ENCODE data around the gene ARRB2.

Gene ARRB2

GRCh38 chr17:4717791-4718190, 7.4 kb downstream of the ARRB2 start:
- Histone ChIP-seq H3K36me3 (ENCODE audit: insufficient read depth, low read length) (peaks cover 5% of the 10 kb centered on the region), H3K4me1 (ENCODE audit: control insufficient read depth, insufficient read depth, low read length) (peaks cover 8% of the 10 kb centered on the region), H3K27me3 (ENCODE audit: control insufficient read depth, insufficient read depth, low read length) (no peaks in the 10 kb centered on the region), H3K4me2 (ENCODE audit: low read length) (no peak overlapping the region), H3K9ac (ENCODE audit: low read depth, low read length) (no peak overlapping the region), H3K4me3 (ENCODE audit: low read length) (no peak overlapping the region), H3K9me3 (replicated peaks; ENCODE audit: low read length) (no peaks in the 10 kb centered on the region)

- Histone ChIP-seq H3K27me3 (ENCODE audit: control insufficient read depth, insufficient read depth, low read length) (no peaks in the 10 kb centered on the region), H3K4me3 (ENCODE audit: low read length) (no peak overlapping the region), H3K4me1 (ENCODE audit: control insufficient read depth, insufficient read depth, low read length) (peaks cover 8% of the 10 kb centered on the region), H3K36me3 (ENCODE audit: insufficient read depth, low read length) (peaks cover 5% of the 10 kb centered on the region), H3K9me3 (replicated peaks; ENCODE audit: low read length) (no peaks in the 10 kb centered on the region), H3K9ac (ENCODE audit: low read depth, low read length) (no peak overlapping the region), H3K4me2 (ENCODE audit: low read length) (no peak overlapping the region)
Measured at GRCh38 chr17:4718276-4718675, 7.8 kb downstream of the ARRB2 start.

- Histone ChIP-seq H3K9ac (ENCODE audit: low read depth, low read length) (no peak overlapping the region), H3K4me2 (ENCODE audit: low read length) (no peak overlapping the region), H3K27me3 (ENCODE audit: control insufficient read depth, insufficient read depth, low read length) (no peaks in the 10 kb centered on the region), H3K4me1 (ENCODE audit: control insufficient read depth, insufficient read depth, low read length) (peaks cover 8% of the 10 kb centered on the region), H3K9me3 (replicated peaks; ENCODE audit: low read length) (no peaks in the 10 kb centered on the region), H3K36me3 (ENCODE audit: insufficient read depth, low read length) (peaks cover 5% of the 10 kb centered on the region), H3K4me3 (ENCODE audit: low read length) (no peak overlapping the region)
Measured at GRCh38 chr17:4719146-4719545, 8.7 kb downstream of the ARRB2 start.

DNA sequence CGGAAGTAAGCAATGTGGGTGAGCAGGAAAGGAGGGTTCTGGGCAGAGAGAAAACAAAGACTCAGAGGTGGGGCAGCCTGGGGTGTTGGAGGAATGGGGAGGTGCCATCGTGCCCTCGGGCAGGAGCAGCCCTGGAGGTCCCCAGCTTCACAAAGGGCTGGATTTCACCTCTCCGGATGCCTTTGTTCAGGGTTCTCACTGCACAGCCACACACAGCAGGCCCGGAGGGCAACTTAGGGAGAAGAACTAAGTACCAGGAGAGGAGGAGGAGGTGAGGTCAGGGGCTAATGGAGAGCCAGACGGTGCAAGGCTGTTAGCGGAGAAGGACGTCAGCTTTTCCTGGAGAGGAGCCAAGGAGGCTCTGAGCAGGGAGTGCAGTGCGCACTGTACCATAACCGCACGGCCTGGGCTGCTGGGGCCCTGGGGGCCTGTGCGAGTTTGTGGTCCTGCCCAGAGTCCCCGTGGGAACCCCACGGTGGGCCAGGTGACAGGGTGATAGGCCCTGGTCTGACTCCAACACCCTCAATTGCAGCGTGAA, 9.3 kb downstream of the ARRB2 start:
- Histone ChIP-seq H3K9ac (ENCODE audit: low read depth, low read length) (no peak overlapping the region), H3K4me2 (ENCODE audit: low read length) (no peak overlapping the region), H3K4me3 (ENCODE audit: low read length) (no peak overlapping the region), H3K4me1 (ENCODE audit: control insufficient read depth, insufficient read depth, low read length) (peaks cover 8% of the 10 kb centered on the region), H3K9me3 (replicated peaks; ENCODE audit: low read length) (no peaks in the 10 kb centered on the region), H3K27me3 (ENCODE audit: control insufficient read depth, insufficient read depth, low read length) (no peaks in the 10 kb centered on the region), H3K36me3 (ENCODE audit: insufficient read depth, low read length) (peaks cover 5% of the 10 kb centered on the region)

DNA sequence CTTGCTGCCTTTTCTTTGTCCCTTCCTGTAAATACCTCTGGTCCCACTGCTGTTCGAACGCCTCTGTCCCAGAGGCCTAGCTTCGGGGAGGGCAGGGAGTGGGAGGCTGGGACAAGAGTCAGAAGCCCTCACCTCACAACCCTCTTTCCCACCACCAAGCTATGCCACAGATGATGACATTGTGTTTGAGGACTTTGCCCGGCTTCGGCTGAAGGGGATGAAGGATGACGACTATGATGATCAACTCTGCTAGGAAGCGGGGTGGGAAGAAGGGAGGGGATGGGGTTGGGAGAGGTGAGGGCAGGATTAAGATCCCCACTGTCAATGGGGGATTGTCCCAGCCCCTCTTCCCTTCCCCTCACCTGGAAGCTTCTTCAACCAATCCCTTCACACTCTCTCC, 10.4 kb downstream of the ARRB2 start:
- peaks cover 5% of the 10 kb centered on the region for H3K36me3 ChIP-seq (ENCODE audit: insufficient read depth, low read length)

GRCh38 chr17:4721203-4722135, 11.0 kb downstream of the ARRB2 start:
- no peak overlapping the region for H3K4me3 ChIP-seq (ENCODE audit: low read length)
- H3K4me2 ChIP-seq (ENCODE audit: low read length), result no peak overlapping the region
- no peak overlapping the region for H3K9ac ChIP-seq (ENCODE audit: low read depth, low read length)
- peaks cover 5% of the 10 kb centered on the region for H3K36me3 ChIP-seq (ENCODE audit: insufficient read depth, low read length)
- no peaks in the 10 kb centered on the region for H3K27me3 ChIP-seq (ENCODE audit: control insufficient read depth, insufficient read depth, low read length)
- peaks cover 8% of the 10 kb centered on the region for H3K4me1 ChIP-seq (ENCODE audit: control insufficient read depth, insufficient read depth, low read length)
- no peaks in the 10 kb centered on the region for H3K9me3 ChIP-seq (replicated peaks; ENCODE audit: low read length)

More for the DNA sequence above, 10.4 kb downstream of the ARRB2 start:
- Histone ChIP-seq H3K9me3 (replicated peaks; ENCODE audit: low read length) (no peaks in the 10 kb centered on the region), H3K9ac (ENCODE audit: low read depth, low read length) (no peak overlapping the region), H3K4me3 (ENCODE audit: low read length) (no peak overlapping the region), H3K27me3 (ENCODE audit: control insufficient read depth, insufficient read depth, low read length) (no peaks in the 10 kb centered on the region), H3K4me1 (ENCODE audit: control insufficient read depth, insufficient read depth, low read length) (peaks cover 8% of the 10 kb centered on the region), H3K4me2 (ENCODE audit: low read length) (no peak overlapping the region)

- Histone ChIP-seq H3K9me3 (replicated peaks; ENCODE audit: low read length) (no peaks in the 10 kb centered on the region), H3K4me3 (ENCODE audit: low read length) (no peak overlapping the region), H3K27me3 (ENCODE audit: control insufficient read depth, insufficient read depth, low read length) (no peaks in the 10 kb centered on the region), H3K36me3 (ENCODE audit: insufficient read depth, low read length) (no peaks in the 10 kb centered on the region), H3K9ac (ENCODE audit: low read depth, low read length) (no peak overlapping the region), H3K4me1 (ENCODE audit: control insufficient read depth, insufficient read depth, low read length) (peaks cover 8% of the 10 kb centered on the region), H3K4me2 (ENCODE audit: low read length) (no peak overlapping the region)
Measured at GRCh38 chr17:4722678-4723240, 12.3 kb downstream of the ARRB2 start.

- Histone ChIP-seq H3K4me3 (ENCODE audit: low read length) (no peak overlapping the region), H3K4me1 (ENCODE audit: control insufficient read depth, insufficient read depth, low read length) (peaks cover 8% of the 10 kb centered on the region)
Measured at GRCh38 chr17:4724650-4725049, 14.2 kb downstream of the ARRB2 start.

GRCh38 chr17:4725646-4726310, 15.3 kb downstream of the ARRB2 start:
- H3K4me2 ChIP-seq (ENCODE audit: low read length), result no peak overlapping the region
- no peaks in the 10 kb centered on the region for H3K36me3 ChIP-seq (ENCODE audit: insufficient read depth, low read length)
- no peak overlapping the region for H3K4me3 ChIP-seq (ENCODE audit: low read length)
- H3K4me1 ChIP-seq (ENCODE audit: control insufficient read depth, insufficient read depth, low read length), result peaks cover 8% of the 10 kb centered on the region
- no peaks in the 10 kb centered on the region for H3K27me3 ChIP-seq (ENCODE audit: control insufficient read depth, insufficient read depth, low read length)
- no peak overlapping the region for H3K9ac ChIP-seq (ENCODE audit: low read depth, low read length)
- H3K9me3 ChIP-seq (replicated peaks; ENCODE audit: low read length), result no peaks in the 10 kb centered on the region

More at GRCh38 chr17:4724650-4725049, 14.2 kb downstream of the ARRB2 start:
- Histone ChIP-seq H3K9me3 (replicated peaks; ENCODE audit: low read length) (no peaks in the 10 kb centered on the region), H3K36me3 (ENCODE audit: insufficient read depth, low read length) (no peaks in the 10 kb centered on the region), H3K4me2 (ENCODE audit: low read length) (no peak overlapping the region), H3K9ac (ENCODE audit: low read depth, low read length) (no peak overlapping the region), H3K27me3 (ENCODE audit: control insufficient read depth, insufficient read depth, low read length) (no peaks in the 10 kb centered on the region)

- H3K4me1 ChIP-seq (ENCODE audit: control insufficient read depth, insufficient read depth, low read length), result no peaks in the 10 kb centered on the region
- no peak overlapping the region for H3K9ac ChIP-seq (ENCODE audit: low read depth, low read length)
- H3K9me3 ChIP-seq (replicated peaks; ENCODE audit: low read length), result no peaks in the 10 kb centered on the region
- no peak overlapping the region for H3K4me3 ChIP-seq (ENCODE audit: low read length)
- H3K36me3 ChIP-seq (ENCODE audit: insufficient read depth, low read length), result no peaks in the 10 kb centered on the region
- H3K27me3 ChIP-seq (ENCODE audit: control insufficient read depth, insufficient read depth, low read length), result no peaks in the 10 kb centered on the region
- H3K4me2 ChIP-seq (ENCODE audit: low read length), result no peak overlapping the region
Measured at GRCh38 chr17:4728124-4728523, 17.7 kb downstream of the ARRB2 start.

- H3K36me3 ChIP-seq (ENCODE audit: insufficient read depth, low read length), result no peaks in the 10 kb centered on the region
- H3K4me2 ChIP-seq (ENCODE audit: low read length), result no peak overlapping the region
- no peaks in the 10 kb centered on the region for H3K9me3 ChIP-seq (replicated peaks; ENCODE audit: low read length)
- no peak overlapping the region for H3K9ac ChIP-seq (ENCODE audit: low read depth, low read length)
- H3K4me1 ChIP-seq (ENCODE audit: control insufficient read depth, insufficient read depth, low read length), result no peaks in the 10 kb centered on the region
- H3K27me3 ChIP-seq (ENCODE audit: control insufficient read depth, insufficient read depth, low read length), result peaks cover 2% of the 10 kb centered on the region
- no peak overlapping the region for H3K4me3 ChIP-seq (ENCODE audit: low read length)
Measured at GRCh38 chr17:4733073-4733531, 22.7 kb downstream of the ARRB2 start.

Measured in skeletal muscle satellite cell (primary cell).